Kidney epithelial cell (primary cell): ENCODE measurements around the gene MFSD8. TPM values are rescaled to one million over a fixed set of nuclear protein-coding genes. Genes with fewer than 3 reads are reported as not detected.
"Not testable (repeated sequence)": the region's sequence is repeated elsewhere in the genome, so short reads cannot be mapped to it uniquely, and the experiment has no call there.

Experiments
- DNase-seq: peaks from one replicate; pipeline ENCODE4 v3.0.0-alpha.2; 2010; ENCODE audit warnings: low read depth
- H3K27me3 ChIP-seq: 2 replicates; pipeline ENCODE4 v1.6.0; 2011; ENCODE audit warnings: low read length; ENCODE audit not compliant: control insufficient read depth, insufficient read depth
- H3K36me3 ChIP-seq: 2 replicates; pipeline ENCODE4 v1.5.1; 2011; ENCODE audit warnings: low read length; ENCODE audit not compliant: control insufficient read depth, insufficient read depth
- H3K4me3 ChIP-seq: 2 replicates; pipeline ENCODE4 v1.5.1; 2011; ENCODE audit warnings: low read depth, mild to moderate bottlenecking, control low read depth, low read length
- total RNA-seq: library from RNA; depleted of rRNA; stranded (reverse); fragments of >200 nt; gene quantifications from 2 replicates; pipeline ENCODE4 v1.2.3, GENCODE V29; 2015
- TF ChIP-seq, protein P1 (sequence below): IDR thresholded peaks from 2 replicates; pipeline ENCODE4 v1.5.1; 2011; ENCODE audit warnings: mild to moderate bottlenecking, moderate library complexity, low read length, control low read depth, inconsistent platforms; ENCODE audit not compliant: insufficient read depth, poor library complexity, severe bottlenecking

MFSD8 gene
- total RNA-seq, 1 donor from 2014 or later = 20.2 TPM

DNA sequence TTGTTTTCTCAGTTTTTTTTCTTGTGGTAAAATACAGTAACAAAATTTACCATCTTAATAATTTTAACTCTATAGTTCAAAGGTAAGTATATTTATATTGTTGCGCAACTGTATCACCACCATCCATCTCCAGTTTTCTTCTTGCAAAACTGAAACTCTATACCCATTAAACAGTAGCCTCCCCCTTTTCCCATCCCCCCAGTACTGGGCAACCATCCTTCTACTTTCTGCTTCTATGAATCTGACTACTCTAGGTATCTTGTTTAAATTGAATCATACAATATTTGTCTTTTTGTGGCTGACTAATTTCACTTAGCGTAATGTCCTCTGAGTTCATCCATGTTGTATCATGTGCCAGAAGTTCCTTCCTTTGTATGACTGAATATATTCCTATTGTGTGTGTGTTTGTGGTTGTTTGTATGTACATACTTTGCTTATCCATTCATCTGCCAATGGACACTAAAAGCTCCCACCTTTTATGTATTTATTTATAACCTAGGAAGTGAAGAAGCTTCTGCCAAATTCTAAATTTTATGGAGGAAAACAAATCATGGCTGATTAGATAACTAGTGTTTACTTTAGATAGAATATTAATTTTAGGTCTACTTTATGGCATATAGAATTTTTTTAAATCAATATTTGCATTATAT lies 10.3 kb upstream of the MFSD8 start:
- TF ChIP-seq, protein P1, sequence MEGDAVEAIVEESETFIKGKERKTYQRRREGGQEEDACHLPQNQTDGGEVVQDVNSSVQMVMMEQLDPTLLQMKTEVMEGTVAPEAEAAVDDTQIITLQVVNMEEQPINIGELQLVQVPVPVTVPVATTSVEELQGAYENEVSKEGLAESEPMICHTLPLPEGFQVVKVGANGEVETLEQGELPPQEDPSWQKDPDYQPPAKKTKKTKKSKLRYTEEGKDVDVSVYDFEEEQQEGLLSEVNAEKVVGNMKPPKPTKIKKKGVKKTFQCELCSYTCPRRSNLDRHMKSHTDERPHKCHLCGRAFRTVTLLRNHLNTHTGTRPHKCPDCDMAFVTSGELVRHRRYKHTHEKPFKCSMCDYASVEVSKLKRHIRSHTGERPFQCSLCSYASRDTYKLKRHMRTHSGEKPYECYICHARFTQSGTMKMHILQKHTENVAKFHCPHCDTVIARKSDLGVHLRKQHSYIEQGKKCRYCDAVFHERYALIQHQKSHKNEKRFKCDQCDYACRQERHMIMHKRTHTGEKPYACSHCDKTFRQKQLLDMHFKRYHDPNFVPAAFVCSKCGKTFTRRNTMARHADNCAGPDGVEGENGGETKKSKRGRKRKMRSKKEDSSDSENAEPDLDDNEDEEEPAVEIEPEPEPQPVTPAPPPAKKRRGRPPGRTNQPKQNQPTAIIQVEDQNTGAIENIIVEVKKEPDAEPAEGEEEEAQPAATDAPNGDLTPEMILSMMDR = no peak
- DNase-seq = no peak
- no peaks in the 10 kb centered on the region for H3K36me3 ChIP-seq
- no peaks in the 10 kb centered on the region for H3K27me3 ChIP-seq
- H3K4me3 ChIP-seq = no peak overlapping the region

DNA sequence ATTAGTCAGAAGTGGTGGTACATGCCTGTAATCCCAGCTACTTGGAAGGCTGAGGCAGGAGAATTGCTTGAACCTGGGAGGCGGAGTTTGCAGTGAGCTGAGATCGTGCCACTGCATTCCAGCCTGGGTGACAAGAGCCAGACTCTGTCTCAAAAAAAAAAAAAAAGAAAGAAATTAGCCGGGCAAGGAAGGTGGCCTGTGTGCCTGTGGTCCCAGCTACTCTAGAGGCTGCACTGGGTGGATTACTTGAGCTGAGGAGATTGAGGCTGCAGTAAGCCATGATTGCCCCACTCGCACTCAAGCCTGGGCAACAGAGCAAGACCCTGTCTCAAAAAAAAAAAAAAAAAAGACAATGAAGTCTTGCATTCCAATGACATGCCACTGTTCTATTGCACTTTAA lies 6.0 kb upstream of the MFSD8 start:
- not testable (repeated sequence) for H3K36me3 ChIP-seq, H3K4me3 ChIP-seq, DNase-seq

DNA sequence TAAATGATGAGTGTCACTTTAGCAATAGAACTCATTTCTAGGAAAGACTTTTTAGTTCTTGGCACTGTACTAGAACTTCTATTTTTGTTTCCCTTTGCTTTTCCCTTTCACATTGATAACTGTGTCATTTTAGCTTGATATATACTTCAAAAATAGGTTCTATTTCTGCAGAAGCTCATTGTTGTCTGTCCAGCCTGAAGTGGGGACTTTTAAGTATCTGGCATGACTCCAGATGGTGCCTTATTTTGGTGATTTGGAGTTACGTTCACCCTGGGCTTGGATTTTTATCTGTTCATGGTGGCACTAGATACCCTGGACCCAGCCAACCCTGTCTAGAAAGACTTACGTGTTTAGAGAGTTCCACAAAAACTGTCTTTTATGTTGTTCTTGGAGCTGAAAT lies 3.6 kb upstream of the MFSD8 start:
- TF ChIP-seq, protein P1 = no peak
- DNase-seq = no peak
- Histone ChIP-seq H3K36me3 (no peaks in the 10 kb centered on the region), H3K27me3 (no peaks in the 10 kb centered on the region), H3K4me3 (no peak overlapping the region)

More for the DNA sequence above, 6.0 kb upstream of the MFSD8 start:
- not testable (repeated sequence) for H3K27me3 ChIP-seq

DNA sequence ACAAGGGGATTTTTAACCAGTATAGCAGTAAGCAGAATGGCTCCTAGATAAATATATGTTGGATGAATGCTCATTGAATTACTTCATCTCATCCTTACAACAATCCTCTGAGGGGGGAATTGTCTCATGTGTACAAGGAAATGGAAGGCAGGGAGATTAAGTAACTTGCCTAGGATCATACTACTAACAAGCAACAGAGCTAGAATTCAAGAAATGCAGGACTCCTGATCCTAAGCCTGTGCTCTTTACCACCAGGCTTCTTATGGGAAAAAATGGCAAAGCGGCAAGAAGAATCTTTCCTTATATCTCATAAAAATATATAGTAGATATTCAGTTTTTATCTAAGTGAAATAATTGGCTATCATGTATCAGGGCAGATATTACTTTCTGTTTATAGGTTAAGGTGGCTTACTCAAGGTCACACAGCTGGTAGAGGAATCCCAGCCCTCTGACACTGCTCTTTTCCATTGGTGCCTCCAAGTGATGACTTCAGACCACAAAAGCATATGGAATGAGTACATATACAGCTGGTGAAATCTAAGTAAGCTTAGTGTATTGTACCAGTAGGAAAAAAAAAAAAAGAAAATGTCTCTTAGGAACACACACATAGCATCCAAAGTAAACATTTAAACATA lies 2.3 kb upstream of the MFSD8 start:
- TF ChIP-seq, protein P1 = no peak
- no peak for DNase-seq
- H3K27me3 ChIP-seq = no peaks in the 10 kb centered on the region
- H3K4me3 ChIP-seq = no peak overlapping the region
- H3K36me3 ChIP-seq = no peaks in the 10 kb centered on the region

DNA sequence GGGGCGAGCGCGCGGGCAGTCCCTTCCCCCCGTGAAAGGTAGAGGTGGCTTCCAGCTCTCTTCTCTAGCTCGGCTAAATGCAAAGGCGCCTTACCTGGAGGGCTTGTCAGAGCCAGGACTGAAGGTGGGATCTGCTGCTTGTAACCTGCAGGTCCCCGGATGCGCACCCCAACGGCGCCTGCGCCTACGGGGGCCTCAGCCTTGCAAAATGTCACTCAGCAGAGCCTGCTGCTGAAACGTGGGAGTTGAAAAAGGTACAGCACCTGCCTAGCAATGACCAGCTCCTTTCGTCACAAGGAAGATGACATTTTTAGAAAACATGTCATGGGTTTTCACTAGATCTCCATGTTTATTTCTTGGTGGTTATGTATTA lies 816 bp upstream of the MFSD8 start:
- DNase-seq = peak; percentile 18
- TF ChIP-seq, protein P1 = no peak
- Histone ChIP-seq H3K27me3 (no peaks in the 10 kb centered on the region), H3K36me3 (no peaks in the 10 kb centered on the region), H3K4me3 (peak overlapping the region; percentile 76)

DNA sequence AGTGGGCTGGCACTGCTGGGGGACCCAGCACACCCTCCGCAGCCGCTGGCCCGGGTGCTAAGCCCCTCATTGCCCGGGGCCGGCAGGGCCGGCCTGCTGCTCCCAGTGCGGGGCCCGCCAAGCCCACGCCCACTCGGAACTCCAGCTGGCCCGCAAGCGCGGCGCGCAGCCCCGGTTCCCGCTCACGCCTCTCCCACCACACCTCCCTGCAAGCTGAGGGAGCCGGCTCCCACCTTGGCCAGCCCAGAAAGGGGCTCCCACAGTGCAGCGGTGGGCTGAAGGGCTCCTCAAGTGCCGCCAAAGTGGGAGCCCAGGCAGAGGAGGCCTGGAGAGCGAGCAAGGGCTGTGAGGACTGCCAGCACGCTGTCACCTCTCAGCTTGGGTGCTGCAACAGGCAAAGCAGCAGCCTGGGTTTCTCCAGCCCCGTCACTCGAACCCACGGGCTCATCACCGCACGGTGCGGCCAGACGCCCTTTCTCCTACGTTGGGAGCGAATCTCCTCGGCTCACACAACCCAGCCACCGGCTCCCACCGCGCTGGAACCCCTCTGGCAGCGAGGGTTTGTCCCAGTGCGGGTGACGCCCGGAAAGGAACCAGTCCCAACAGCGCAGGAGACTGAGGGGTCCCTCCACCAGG lies 429 bp downstream of the MFSD8 start:
- DNase-seq, H3K27me3 ChIP-seq, H3K36me3 ChIP-seq: not testable (repeated sequence)
- peak overlapping the region; percentile 76 for H3K4me3 ChIP-seq

DNA sequence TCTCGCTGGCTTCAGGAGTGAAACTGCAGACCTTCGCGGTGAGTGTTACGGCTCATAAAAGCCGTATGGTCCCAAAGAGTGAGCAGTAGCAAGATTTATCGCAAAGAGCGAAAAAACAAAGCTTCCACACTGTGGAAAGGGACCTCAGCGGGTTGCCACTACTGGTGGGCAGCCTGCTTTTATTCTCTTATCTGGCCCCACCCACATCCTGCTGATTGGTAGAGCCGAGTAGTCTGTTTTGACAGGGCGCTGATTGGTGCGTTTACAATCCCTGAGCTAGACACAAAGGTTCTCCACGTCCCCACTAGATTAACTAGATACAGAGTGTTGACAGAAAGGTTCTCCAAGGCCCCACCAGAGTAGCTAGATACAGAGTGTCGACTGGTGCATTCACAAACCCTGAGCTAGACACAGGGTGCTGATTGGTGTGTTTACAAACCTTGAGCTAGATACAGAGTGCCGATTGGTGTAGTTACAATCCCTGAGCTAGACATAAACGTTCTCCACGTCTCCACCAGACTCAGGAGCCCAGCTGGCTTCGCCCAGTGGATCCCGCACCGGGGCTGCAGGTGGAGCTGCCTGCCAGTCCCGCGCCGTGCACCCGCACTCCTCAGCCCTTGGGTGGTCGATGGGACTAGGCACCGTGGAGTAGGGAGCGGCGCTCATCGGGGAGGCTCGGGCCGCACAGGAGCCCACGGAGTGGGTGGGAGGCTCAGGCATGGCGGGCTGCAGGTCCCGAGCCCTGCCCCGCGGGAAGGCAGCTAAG lies 1.2 kb downstream of the MFSD8 start:
- H3K27me3 ChIP-seq, DNase-seq, H3K36me3 ChIP-seq: not testable (repeated sequence)
- peak overlapping the region; percentile 76 for H3K4me3 ChIP-seq
